ENCODE measurements around the gene KRTAP25-1.

KRTAP25-1 gene

GRCh38 chr21:30248844-30249243 lies 40.5 kb downstream of the KRTAP25-1 start:
- no peak for DNase-seq

GRCh38 chr21:30245061-30245460 lies 44.3 kb downstream of the KRTAP25-1 start:
- DNase-seq, result no peak

- no peak for DNase-seq
Measured at GRCh38 chr21:30243691-30244090, 45.6 kb downstream of the KRTAP25-1 start.

GRCh38 chr21:30240661-30241060 lies 48.7 kb downstream of the KRTAP25-1 start:
- DNase-seq, result no peak
